Muscle of leg (tissue), 16 donors: ENCODE measurements around the gene CRACR2B. TPM values are rescaled to one million over a fixed set of nuclear protein-coding genes. Genes with fewer than 3 reads are reported as not detected.

Experiments used
- DNase-seq: peaks from one replicate; pipeline ENCODE4 v3.0.0; 2013
- H3K27ac ChIP-seq: one replicate; pipeline ENCODE4 v1.5.1; 2013; ENCODE audit warnings: mild to moderate bottlenecking, low read length, control low read depth
- H3K27me3 ChIP-seq: one replicate; pipeline ENCODE4 v1.6.1; 2013; ENCODE audit warnings: low read length; ENCODE audit not compliant: control insufficient read depth, insufficient read depth
- H3K36me3 ChIP-seq: one replicate; pipeline ENCODE4 v1.6.1; 2013; ENCODE audit warnings: low read length; ENCODE audit not compliant: control insufficient read depth, insufficient read depth
- H3K4me1 ChIP-seq: one replicate; pipeline ENCODE4 v1.6.1; 2013; ENCODE audit warnings: low read length; ENCODE audit not compliant: control insufficient read depth, insufficient read depth
- H3K4me3 ChIP-seq: one replicate; pipeline ENCODE4 v1.5.1; 2013; ENCODE audit warnings: low read length, control low read depth
- H3K9me3 ChIP-seq: replicated peaks from 2 replicates; pipeline ENCODE4 v1.6.1; 2013; ENCODE audit warnings: low read depth, low read length; ENCODE audit not compliant: control insufficient read depth
- WGBS: methylation state at CpG from one replicate; pipeline ENCODE4 v1.1.5; 2013; ENCODE audit warnings: missing lambda C conversion rate; ENCODE audit not compliant: insufficient coverage; 5-methylcytosine and 5-hydroxymethylcytosine counted together
- long read RNA-seq, 11 donors: transcript quantifications; one replicate each; lab custom pipeline, GENCODE V29; 2026
- polyA plus RNA-seq, 8 donors: library from polyadenylated mRNA; unstranded; fragments of 120-200 nt; gene quantifications; one replicate each; pipeline versions ENCODE4 v1.2.1 to v1.2.3, GENCODE V29; 2013; ENCODE audit warnings: inconsistent platforms in 1 of 8, low replicate concordance in 1 of 8; ENCODE audit not compliant: insufficient read length in 8 of 8, insufficient read depth in 1 of 8
- total RNA-seq: library from RNA; stranded (reverse); fragments of 120-200 nt; gene quantifications from one replicate; pipeline ENCODE4 v1.2.4, GENCODE V29; 2013

The CRACR2B gene
- total RNA-seq (6.9 TPM), polyA plus RNA-seq (10 to 100 TPM in 7 of 8 donors, 1 to 10 TPM in 1; 7.7 to 22.0 (median 13.3) TPM)
- long read RNA-seq, donor 1, result 0 reads
- long read RNA-seq, donor 2, result 0 reads
- long read RNA-seq, donor 3, partial matches to known transcripts, result 11 of 12 reads
- long read RNA-seq, donor 3, other reads (novel, unspliced or antisense), result 0 of 12 reads
- long read RNA-seq, donor 4, result 0 reads
- long read RNA-seq, donor 5, transcript CRACR2B-208 (2 exons, 2,440 nt), result major isoform, 6 of 7 reads
- long read RNA-seq, donor 5, partial matches to known transcripts, result 0 of 7 reads
- long read RNA-seq, donor 5, other reads (novel, unspliced or antisense), result 0 of 7 reads
- long read RNA-seq, donor 6, partial matches to known transcripts, result 12 of 16 reads
- long read RNA-seq, donor 6, other reads (novel, unspliced or antisense), result 0 of 16 reads
- long read RNA-seq, donor 7, partial matches to known transcripts, result 15 of 16 reads
- long read RNA-seq, donor 7, other reads (novel, unspliced or antisense), result 0 of 16 reads
- long read RNA-seq, donor 8, result 0 reads
- long read RNA-seq, donor 9, partial matches to known transcripts, result 8 of 9 reads
- long read RNA-seq, donor 9, other reads (novel, unspliced or antisense), result 0 of 9 reads
- long read RNA-seq, donor 10, partial matches to known transcripts, result 0 of 2 reads
- long read RNA-seq, donor 10, other reads (novel, unspliced or antisense), result 0 of 2 reads
- long read RNA-seq, donor 11, result 0 reads

DNA sequence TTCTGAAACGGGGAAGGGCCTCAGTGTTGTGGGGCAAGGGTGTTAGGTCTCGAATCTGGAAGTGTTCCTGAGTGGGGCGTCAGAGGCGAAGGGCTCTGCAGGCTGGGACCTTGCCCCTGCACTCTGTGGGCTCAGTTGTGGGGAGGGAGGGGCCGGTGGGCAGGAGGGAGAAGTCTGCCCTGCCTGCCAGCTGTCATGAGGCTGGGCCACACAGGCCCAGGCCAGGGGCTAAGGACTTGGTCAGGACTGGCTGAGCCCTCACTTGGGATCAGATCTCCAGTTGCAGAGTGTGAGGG is at the start of gene CRACR2B:
Gene CRACR2B, plus strand, starts transcription at position 23 of the 296 bp plus-strand sequence. CDS start 689 bp downstream, outside the sequence.
- Histone ChIP-seq H3K27ac (peak within 1 kb of the TSS; percentile 59), H3K27me3 (peaks cover 52% of the 10 kb centered on the region), H3K4me1 (peaks cover 88% of the 10 kb centered on the region), H3K4me3 (peak within 1 kb of the TSS; percentile 25), H3K36me3 (peaks cover 13% of the 10 kb centered on the region), H3K9me3 (no peaks in the 10 kb centered on the region)
- DNase-seq, result peak; percentile 39
- 37% methylated on average over 4 of the region's 5 CpGs for WGBS

DNA sequence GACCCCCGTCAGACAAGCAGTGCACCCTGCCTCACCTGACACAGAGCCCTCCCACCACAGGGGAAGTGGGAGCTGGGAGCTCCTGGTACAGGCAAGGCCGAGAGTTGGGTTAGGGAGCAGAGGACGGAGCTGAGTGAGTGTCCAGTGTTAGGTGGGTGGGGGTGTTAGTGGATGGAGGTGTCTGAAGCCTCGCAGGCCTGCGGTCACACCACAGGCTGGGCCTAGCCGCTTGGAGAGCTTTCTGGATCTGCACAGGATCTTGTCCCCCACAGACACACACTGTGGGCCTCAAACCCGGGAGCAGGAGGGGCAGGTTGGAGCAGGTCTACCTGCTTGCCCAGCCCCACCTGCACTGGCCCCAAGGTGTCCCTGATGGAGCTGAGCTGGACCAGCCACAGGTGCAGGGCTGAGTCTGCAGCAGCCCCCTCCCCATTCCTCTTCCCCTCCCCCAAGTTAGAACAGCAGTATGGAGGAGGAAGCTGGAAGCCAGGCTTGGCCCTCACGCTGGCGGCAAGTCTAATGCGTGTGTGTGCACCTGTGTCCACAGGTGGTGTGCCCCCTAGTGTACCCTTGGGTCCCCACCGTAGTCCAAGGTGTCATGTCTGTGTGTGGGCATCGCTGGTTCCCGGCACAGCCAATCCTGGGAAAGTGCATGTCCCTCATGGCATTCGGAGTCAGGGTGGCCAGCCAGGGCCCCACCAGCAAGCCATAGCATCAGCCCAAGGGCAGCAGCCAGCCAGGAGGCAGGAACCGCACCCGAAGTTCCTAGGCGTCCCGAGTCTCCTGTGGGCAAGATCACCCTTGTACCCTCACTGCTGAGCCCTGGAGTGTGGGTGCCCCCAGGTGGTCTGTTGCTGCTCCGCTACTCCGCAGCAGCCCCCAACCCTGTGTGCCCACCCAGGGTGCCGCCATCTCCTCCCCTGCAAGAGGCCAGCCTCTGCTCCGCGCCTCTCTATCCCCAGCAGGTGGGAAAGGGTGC is 48.5 kb upstream of the CRACR2B start:
- peaks cover 31% of the 10 kb centered on the region for H3K4me1 ChIP-seq

DNA sequence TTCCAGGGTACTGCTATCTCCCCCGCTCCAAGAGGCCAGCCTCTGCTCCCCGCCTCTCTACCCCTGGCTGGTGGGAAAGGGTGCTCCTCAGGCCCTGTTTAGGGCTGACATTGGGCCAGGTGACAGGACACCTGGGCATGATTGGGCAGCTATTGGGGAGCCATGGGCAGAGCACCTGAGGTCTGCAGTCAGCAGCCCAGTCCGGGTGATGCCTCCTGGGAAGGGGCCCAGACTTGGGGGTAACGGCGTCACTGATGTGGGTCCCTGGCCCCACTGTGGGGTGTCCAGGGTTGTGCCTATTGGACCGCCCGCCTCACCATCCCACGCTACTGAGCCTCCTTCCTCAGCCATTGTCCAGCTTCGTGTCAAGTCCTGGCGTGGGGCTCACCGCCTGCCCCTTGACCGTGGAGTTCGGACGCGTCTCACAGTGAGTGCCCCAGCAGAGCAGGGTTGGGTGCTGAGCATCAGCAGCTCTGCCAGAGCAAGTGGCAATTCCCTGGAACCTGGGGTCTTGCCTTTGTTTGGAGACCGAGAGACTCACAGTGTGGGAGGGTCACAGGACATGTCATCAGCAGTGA is 47.7 kb upstream of the CRACR2B start:
- Histone ChIP-seq H3K4me3 (no peak overlapping the region), H3K36me3 (peaks cover 20% of the 10 kb centered on the region), H3K4me1 (peaks cover 29% of the 10 kb centered on the region), H3K27me3 (no peaks in the 10 kb centered on the region), H3K9me3 (no peaks in the 10 kb centered on the region), H3K27ac (no peak overlapping the region)
- DNase-seq, result peak; percentile 4
- WGBS, result 90% methylated on average over 15 of the region's 16 CpGs

More for the DNA sequence above, 48.5 kb upstream of the CRACR2B start:
- H3K4me3 ChIP-seq, result no peak overlapping the region
- peaks cover 24% of the 10 kb centered on the region for H3K36me3 ChIP-seq
- no peak overlapping the region for H3K27ac ChIP-seq
- 89% methylated on average over 17 of the region's 23 CpGs for WGBS
- peak; percentile 7 for DNase-seq
- H3K27me3 ChIP-seq, result no peaks in the 10 kb centered on the region
- H3K9me3 ChIP-seq, result no peaks in the 10 kb centered on the region

DNA sequence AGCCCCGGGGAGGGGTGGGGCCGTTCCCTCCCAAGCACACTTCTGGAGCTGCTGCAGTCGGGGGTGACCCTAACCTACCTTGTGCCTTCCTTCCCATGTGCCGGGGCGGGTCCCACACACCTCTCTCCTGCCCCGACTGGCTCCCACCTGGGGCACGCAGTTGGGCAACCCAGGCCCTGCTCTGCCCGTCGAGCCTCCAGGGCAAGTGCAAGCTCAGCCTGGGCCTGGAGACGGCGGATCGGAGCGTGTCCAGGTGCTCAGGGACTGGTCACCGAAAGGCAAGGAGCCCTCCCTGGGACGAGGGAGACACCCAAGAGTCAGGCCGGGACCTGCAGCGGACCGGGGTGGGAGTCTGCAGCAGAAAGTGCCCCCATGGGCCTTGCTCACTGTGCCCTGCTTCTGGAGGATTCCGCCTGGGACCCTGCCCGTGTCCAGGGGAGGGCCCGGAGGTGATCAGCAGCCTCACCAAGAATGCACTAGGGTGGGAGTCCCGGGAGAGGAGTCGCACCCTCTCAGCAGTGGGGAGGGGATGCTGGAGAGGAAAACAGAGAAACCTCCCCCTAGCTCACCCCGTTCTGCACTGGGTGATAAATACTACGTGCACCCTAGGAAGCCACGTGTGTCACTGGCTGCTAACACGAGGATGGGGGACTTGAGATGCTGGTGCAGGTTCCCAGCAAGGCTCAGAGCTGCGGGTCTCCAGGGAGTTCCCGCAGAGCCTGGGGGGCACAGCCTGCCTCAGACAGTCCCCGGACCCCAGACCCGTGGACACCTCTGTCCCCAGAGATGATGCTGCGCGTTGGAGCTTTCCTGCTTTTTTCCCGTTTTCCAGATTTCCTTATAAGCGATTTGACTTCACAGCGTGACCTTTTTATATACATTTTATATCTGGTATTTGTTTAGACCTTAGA is 45.2 kb upstream of the CRACR2B start:
- DNase-seq, result no peak
- H3K4me3 ChIP-seq, result no peak overlapping the region
- peaks cover 25% of the 10 kb centered on the region for H3K4me1 ChIP-seq
- no peaks in the 10 kb centered on the region for H3K27me3 ChIP-seq
- 74% methylated on average over 26 of the region's 36 CpGs for WGBS
- H3K9me3 ChIP-seq, result no peaks in the 10 kb centered on the region
- H3K36me3 ChIP-seq, result peaks cover 19% of the 10 kb centered on the region
- no peak overlapping the region for H3K27ac ChIP-seq

DNA sequence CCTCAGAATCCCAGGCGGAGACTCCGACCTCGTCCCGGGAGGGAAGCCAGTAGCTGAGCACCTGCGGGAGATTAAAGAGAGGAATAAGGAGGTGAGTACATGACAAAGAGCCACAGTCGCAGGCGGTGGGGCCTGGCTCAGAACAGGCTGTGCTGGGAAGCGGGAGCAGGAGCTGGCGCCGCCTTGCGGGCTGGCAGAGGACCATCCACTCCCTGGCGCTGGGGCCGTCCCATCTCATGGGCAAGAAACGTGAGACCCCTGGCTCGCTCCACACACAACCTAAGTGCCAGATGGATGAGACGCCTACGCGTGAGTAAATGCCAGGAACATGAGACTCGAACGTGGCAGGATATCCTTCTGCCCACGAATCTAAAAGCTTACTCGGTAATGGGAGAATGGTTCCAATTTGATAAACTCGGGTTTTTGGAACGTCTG is 44.1 kb upstream of the CRACR2B start:
- 7% methylated on average over 14 of the region's 24 CpGs for WGBS
- H3K27ac ChIP-seq, result peak overlapping the region; percentile 62
- H3K27me3 ChIP-seq, result peaks cover 4% of the 10 kb centered on the region
- H3K4me1 ChIP-seq, result peaks cover 19% of the 10 kb centered on the region
- peak; percentile 87 for DNase-seq
- no peaks in the 10 kb centered on the region for H3K9me3 ChIP-seq
- no peak overlapping the region for H3K4me3 ChIP-seq
- H3K36me3 ChIP-seq, result peaks cover 19% of the 10 kb centered on the region

DNA sequence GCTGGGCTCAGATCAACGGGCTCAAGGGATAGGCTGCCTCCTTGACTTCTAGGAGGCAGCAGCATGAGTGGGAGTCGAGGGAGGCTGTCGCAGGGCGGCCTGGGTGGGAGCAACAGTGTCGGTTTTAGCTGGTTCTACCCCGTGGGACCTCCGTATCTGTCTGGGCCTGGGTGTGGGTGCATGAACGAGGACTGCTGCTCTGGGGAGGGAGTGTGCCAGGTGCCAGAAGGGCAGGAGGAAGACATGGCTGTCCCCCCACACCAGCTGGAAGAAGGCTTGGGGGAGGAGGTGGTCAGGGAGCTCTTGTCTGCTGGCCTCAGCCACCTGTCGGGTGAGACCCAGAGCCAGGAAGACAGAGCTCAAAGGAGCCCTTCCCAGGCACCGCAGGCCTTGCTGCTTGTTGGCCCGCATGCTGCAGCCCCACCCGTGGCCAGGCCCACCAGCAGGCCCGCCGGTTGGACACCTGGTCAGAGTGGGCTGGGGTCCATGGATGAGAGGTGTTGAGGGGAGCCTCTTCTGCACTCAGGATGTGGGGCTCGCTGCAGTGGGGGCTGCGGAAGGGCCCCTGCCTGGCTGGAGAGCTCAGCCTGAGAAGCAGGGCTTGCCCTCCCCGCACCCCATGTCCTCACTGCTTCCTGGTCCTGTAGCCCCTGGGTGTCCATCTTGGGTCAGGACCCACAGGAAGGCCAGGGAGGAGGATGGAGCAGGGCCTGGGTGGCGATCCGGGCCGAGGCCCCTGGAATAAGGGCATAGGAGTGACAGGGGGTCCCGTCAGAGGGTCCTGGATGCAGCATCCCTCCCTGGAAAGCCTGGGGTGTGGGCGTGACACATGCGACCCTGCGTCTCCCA is 41.3 kb upstream of the CRACR2B start:
- no peak for DNase-seq
- Histone ChIP-seq H3K27me3 (peaks cover 18% of the 10 kb centered on the region), H3K9me3 (no peaks in the 10 kb centered on the region), H3K4me3 (no peak overlapping the region), H3K36me3 (peaks cover 3% of the 10 kb centered on the region), H3K4me1 (peaks cover 33% of the 10 kb centered on the region), H3K27ac (no peak overlapping the region)
- WGBS, result 61% methylated on average over 19 of the region's 24 CpGs

DNA sequence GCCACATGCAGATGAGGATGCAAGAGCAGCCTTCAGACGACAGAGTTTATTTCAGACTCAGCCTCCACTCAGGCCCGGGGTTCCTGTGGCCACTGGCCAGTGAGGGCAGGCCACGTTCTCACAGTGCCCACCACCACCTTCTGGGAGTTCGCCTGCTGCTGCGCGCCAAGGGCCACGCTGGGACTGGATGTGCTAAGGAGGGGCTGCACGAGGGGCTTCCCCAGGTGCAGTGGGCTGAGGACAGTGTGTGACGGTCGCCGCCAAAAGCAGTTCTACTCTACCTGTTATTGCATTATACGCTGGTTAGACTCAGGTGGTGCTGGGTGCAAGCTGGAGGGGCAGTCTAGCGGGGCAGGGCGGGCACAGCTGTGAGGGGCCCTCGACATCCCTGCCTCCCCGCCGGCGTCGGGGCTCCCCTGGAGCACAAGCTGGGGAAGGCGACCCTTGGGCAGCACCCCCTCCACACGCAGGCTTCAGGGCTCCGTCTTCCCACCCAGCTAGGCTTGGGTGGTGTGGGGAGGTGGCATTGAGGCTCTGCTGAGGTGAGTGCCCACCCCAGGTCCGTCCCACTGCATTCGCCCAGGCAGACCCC is 40.5 kb upstream of the CRACR2B start:
- no peak for DNase-seq
- Histone ChIP-seq H3K27me3 (peaks cover 18% of the 10 kb centered on the region), H3K4me3 (no peak overlapping the region), H3K36me3 (peaks cover 10% of the 10 kb centered on the region), H3K27ac (no peak overlapping the region), H3K4me1 (peaks cover 33% of the 10 kb centered on the region), H3K9me3 (no peaks in the 10 kb centered on the region)
- 87% methylated on average over 15 of the region's 24 CpGs for WGBS

DNA sequence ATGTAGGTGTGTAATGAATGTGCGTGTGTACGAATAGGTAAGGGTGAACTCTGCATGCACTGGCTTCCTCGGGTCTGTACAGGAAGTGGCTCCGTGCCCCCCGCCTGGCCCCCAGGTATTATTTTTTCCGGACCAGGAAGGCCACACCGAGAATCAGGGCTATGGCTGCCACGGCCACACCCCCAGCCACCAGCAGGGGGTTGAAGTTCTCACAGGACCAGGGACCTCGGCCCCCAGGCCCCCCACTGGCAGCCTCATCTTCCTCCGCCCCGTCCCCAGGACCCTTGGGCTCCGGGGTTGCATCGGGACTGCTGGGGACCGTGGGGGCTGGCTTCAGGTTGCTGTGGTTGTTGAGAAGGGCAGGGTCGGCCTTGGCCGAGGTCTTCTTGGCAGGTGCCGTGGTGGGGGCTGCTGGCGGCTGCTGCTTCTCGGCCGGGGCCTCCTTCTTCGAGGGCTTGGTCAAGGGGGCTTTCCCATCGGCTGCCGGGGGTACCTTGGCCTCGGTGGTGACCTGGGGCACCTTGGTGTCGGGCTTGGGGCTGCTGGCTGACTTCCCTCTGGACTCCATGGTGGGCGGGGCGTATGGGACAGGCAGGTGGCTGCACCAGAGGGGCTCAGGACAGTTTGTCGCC is 39.6 kb upstream of the CRACR2B start:
- 70% methylated on average over 26 of the region's 28 CpGs for WGBS
- peaks cover 15% of the 10 kb centered on the region for H3K36me3 ChIP-seq
- peaks cover 33% of the 10 kb centered on the region for H3K4me1 ChIP-seq
- no peak for DNase-seq
- H3K4me3 ChIP-seq, result no peak overlapping the region
- H3K27me3 ChIP-seq, result peaks cover 18% of the 10 kb centered on the region
- no peaks in the 10 kb centered on the region for H3K9me3 ChIP-seq
- H3K27ac ChIP-seq, result no peak overlapping the region
